CD4-positive, alpha-beta T cell treated with Interferon gamma for 1 hour (primary cell): ENCODE measurements around the gene BCAS3.
A peak's percentile ranks its signal among the peaks of the same experiment; 100 is the strongest.
"Not testable (repeated sequence)": the region's sequence is repeated elsewhere in the genome, so short reads cannot be mapped to it uniquely, and the experiment has no call there.

Experiments used
- DNase-seq: peaks from one replicate; pipeline ENCODE4 v3.0.0-alpha.2; 2020

BCAS3 gene

DNA sequence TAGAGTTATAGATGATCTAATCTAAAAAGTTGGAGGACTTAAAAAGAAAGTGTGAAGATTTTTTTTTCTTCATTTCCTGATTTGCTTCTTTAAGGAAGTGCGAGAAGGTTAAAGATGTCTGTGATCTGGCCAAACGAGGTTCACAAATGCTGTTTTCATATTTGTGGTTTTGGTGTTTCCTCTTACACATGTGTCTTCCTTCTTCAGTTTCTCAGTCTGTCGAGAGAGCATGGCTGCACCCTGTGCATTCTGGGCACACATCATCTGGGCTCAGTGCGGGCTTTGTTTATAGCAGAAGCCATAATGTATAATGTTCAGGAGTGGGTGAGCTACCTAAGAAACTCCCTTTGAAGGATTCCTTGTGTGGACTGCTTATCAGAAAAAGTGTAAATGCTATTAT lies 461.6 kb downstream of the BCAS3 start:
- DNase-seq: peak; percentile 57

GRCh38 chr17:61140081-61140786 lies 462.6 kb downstream of the BCAS3 start:
- DNase-seq: no peak

GRCh38 chr17:61143026-61143425 lies 465.4 kb downstream of the BCAS3 start:
- no peak for DNase-seq

- DNase-seq: no peak
These were observed 466.5 kb downstream of the BCAS3 start for GRCh38 chr17:61144137-61144536.

DNA sequence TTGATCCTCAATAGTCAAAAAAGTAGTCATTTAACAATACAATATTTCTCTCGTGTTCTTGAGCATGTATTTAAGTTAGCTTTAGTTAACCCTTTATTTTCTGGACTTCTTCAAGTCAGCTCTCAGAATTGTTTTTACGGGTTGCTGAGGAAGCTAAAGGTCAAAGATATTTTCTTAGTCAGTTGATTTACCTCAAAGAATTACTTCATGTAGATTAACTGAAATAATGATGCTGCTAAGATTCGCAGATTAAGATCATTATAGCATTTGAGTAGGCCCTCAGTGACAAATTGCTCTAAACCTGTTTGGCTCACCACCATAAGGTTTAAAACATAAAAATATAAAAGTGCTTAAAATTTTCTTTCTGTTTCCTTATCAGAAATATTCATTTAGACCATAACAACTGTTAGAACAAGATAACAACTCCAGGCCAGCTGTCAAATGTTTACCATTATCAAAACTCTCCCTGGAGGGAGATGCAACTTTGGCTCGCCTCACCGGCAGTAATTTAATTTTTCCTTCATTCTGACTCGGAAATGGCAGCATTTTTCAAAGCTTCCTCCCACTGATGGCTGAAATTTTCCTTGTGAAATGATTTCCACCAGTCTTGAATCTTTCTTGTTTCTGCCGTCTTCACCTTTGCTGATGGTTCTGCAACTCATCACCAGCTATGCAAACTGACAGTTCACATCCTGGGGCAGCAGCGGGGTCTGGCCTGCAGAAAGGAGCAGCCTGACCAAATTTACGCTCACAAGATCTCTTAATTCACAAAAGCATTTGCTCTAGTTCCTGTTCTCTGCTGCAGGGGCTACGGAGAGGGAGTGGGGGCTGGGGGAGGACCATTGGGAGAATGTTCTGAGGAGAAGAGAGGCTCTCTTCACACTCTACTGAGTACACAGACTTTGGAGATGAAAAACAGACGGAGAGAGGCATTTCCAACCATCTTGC lies 467.2 kb downstream of the BCAS3 start:
- DNase-seq: no peak

DNA sequence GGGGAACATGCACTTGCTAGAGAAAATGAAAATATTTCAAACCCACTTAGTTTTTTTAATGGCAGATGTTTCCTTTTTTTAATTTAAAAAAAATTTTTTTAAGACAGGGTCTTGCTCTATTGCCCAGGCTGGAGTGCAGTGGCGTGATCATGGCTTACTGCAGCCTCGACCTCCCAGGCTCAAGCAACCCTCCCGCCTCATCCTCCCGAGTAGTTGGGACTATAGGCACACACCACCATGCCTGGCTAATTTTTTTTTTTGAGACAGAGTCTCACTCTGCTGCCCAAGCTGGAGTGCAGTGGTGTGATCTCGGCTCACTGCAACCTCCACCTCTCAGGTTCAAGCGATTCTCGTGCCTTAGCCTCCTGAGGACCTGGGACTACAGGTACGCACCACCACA lies 469.2 kb downstream of the BCAS3 start:
- DNase-seq: not testable (repeated sequence)

GRCh38 chr17:61149106-61149825 lies 471.6 kb downstream of the BCAS3 start:
- no peak for DNase-seq

DNA sequence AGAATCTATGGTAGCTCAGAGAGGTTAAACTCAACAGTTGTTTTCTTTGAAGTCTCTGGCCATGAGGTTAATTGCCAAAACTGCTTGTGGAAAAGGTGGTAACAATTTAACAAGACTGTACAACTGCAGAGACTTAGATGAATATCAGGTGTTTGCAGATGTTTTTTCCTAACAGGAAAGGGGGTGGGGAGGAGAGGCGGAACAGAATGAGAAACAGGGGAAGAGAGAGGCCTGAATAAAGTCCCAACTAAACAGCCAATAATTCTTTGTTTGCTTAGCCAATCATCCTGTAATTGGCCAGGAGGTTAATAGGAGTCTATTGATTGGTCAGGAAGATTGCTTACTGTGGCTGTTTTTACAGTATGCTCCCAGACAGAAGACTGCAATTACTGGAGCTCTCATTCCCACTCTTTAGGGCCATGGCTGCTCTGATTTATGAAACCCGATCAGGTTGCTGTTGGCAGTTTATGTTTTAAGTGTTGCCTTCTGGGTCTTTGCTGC lies 472.3 kb downstream of the BCAS3 start:
- DNase-seq: no peak

GRCh38 chr17:61150686-61151299 lies 473.1 kb downstream of the BCAS3 start:
- no peak for DNase-seq

DNA sequence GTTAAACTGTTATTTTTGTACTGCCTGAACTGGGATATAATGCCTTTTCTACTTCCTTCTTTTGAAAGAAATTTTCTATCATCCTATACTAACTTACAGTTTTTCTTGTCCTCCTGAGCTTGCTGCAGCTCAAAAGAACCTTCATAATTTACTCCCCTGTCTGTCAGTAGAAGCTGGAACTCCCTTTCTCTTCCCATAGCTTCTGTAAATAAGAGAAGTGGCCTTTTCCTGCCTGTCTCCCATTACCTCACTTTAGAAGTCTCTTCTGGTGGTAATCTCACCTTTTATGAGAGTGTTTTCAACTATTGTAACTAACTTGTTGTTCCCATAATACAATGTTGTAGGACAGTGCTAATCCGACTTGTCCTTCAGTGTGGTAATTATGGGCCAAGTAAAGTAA lies 475.2 kb downstream of the BCAS3 start:
- no peak for DNase-seq

GRCh38 chr17:61155590-61156237 lies 478.1 kb downstream of the BCAS3 start:
- no peak for DNase-seq

DNA sequence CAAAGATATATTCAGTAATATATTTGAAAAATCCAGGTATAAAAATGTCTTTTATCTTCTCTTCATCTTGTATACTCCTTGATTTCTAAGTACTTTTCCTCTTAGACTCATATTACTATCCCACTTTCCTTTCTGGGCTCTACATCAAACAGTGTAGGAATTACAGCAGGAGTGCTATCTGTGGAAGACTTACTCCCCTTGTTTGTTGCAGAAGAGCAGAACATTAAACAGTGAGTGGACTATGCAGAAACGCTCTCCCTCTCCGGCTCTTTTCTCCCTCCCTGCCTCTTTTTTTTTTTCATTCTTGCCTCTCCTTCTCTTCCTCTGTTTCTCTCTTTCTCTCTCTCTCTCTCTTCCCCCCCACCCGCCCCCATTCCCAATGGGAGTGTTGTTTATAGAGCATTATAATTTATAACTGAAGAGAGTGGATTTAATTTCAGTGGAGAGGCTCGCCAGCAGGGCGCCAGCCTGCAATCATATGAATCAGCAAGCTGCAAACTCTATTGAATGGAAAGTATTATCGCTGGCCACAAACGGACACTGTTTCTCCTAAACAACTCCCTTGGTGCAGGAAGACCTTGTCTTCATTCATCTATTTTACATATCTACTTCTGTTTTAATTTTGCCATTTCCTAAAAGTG lies 479.7 kb downstream of the BCAS3 start:
- no peak for DNase-seq

DNA sequence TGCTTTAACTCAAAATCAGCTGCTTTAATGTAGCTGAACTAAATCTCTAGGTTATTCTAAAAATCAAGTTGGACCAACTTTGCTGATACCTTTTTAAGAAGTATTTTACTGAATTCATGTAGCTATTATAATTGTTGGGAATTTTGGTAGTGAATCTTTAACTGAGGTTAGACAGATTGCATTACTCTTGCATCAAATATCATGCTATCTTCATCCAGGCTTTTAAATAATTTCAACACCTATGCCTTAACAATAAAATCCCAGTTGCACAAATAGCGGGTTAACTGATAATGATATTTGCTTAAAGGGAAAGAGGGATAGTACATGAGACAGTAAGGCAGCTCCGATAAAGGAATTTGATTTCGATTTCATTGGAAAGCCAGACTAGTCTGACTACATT lies 480.7 kb downstream of the BCAS3 start:
- DNase-seq: no peak

DNA sequence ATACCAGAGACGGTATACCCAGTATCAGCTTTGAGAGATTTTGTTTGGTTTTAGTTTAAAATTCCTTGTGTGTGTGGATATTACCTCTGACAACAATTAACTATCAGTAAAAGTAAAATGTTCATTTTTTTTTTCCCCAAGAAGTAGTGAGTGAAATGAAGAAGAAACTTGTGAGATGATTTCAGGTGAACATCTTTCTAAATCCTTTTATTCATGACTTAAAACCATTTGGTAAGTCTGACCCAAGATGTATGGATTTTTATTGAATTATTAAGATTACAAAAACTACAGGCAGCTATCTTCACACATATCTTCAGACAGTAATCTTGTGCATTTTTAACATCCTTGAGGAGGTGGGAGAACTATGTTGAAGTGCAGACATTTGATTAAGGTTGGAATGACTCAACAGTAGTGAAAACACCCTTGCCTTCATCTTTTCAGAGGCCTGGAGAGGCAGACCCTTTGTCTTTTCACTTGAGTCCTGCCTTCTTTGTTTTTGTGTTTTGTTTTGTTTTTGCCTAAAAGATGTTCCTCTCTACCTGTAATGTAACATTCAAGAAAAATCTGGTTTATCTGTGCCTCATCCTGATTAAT lies 481.7 kb downstream of the BCAS3 start:
- DNase-seq: no peak

DNA sequence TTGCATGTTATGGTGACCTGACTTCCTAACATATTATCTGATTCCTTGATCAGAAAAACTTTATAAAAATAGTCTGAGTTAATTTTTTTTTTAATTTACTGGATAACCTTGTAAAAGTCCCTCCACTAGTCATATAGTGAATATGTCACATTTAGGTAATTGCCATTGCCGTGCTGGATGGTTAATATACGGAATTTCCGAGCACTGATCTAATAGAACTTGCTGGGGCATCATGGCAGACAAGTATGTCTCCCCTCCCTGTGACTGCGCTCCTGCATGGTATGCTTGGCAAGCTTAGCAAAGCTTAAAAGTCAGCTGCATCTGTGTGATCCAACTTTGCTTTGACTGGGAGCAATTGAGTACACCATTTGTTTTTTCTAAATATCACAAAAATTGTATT lies 482.6 kb downstream of the BCAS3 start:
- no peak for DNase-seq

DNA sequence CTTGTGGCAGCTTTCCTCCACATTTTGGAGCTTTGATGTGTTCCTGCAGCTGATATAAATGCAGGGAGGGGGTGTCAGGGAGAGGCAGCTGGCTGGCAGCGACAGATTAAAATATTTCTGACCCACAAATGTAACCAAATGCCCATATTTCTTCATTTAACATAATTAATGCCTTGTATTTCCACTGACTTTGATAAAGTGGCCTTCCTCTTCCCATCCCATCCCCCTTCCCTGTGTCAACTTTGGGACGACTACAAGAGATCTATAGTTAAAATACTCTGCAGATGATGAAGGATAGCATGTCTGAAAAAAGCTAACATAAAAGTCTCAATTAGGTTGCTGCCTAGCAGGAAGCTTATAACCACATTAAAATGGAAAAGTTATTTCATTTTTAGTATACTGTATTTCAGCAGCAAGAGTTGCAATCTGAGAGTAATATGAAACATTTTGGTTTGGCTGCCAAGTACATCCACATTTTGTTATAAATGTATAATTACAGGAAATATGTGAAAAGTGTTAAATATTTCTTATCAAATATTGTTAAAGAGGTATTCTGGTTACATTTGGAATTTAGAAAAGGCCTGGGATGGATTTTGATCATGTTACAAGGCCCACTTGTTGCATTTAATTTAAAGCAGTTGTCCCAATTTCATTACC lies 483.3 kb downstream of the BCAS3 start:
- DNase-seq: no peak

DNA sequence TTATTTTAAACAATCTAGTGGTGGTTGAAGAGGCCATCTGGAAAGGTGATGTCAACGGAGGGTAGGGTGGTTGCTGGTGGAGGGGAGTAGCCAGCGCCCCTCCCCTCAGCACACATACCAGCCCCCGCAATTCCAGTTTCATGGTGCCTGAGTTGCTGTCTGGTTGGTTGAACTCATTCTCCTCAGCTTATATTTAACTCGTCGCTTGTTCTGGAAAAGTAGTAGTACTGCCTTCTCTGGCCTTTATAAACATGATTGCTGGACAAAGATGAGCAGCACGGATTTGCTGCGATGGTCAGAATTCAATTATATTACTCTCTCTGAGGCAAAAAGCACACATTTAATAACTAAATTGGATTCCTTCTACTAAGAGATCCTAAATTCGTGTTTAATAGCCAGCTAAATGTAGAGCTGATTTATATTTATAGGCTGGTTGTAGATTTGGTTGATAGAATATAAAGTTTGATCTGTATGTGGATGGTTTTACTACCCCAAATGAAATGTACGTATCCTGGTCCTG lies 484.0 kb downstream of the BCAS3 start:
- DNase-seq: no peak

DNA sequence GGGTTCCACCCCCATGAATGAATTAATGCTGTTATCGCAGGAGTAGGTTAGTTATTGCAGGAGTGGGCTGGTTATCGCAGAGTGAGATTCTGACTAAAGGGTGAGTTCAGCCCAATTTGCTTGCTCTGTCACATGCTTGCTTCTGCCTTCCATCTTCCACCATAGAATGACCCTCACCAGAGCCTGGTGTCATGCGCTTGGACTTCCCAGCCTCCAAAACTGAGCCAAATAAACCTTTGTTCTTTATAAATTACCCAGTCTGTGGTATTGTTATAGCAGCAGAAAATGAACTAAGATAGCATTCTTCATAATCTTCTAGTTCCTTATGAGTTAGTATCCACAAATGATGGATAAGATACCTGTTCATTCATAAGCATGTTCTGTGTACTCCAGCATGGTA lies 486.9 kb downstream of the BCAS3 start:
- DNase-seq: no peak

DNA sequence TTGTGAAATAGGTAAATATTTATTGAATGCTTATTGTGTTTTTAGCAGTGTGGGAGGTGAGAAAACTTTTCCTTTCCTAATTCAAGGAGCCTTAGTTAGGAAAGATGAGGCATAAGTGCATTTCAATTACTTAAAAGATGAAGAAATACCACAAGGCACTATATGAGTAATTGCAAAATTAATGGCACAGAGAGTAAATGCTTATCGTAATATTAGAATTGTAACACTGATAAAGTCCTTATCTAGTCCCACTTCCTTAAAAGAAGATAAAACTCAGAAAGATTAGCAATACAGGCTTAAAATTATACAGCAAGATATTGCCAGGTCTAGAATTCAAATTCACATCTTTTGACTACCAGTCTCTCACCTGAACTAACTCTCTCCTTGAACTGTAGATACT lies 489.4 kb downstream of the BCAS3 start:
- no peak for DNase-seq

- no peak for DNase-seq
These were observed 490.9 kb downstream of the BCAS3 start for GRCh38 chr17:61168506-61168905.

DNA sequence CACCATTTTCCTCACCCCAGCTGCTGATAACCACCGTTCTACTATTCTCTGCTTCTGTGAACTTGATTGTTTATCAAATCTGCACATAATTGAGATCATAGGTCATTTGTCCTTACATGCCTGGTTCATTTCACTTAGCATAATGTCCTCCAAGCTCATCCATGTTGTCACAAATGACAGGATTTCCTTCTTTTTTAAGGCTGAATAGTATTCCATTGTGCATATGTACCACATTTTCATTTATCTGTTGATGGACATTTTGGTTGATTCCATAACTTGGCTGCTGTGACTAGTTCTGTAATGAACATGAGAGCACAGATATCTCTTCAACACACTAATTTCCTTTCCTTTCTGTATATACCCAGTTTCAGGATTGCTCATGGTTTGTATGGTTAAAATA lies 496.7 kb downstream of the BCAS3 start:
- DNase-seq: no peak
